DMS114 treated with DMSO at 0.1 percent for 48 hours (cell line): Measurements from ENCODE around the gene FANCD2OS.
"Not testable (repeated sequence)": the region's sequence is repeated elsewhere in the genome, so short reads cannot be mapped to it uniquely, and the experiment has no call there.

ENCODE experiments used
- DNase-seq: peaks from one replicate; lab custom pipeline; 2025; ENCODE audit not compliant: unreplicated experiment; lab: John Stamatoyannopoulos, UW

Gene FANCD2OS

GRCh38 chr3:10093678-10094077 is 14.4 kb downstream of the FANCD2OS start:
- no peak for DNase-seq

DNA sequence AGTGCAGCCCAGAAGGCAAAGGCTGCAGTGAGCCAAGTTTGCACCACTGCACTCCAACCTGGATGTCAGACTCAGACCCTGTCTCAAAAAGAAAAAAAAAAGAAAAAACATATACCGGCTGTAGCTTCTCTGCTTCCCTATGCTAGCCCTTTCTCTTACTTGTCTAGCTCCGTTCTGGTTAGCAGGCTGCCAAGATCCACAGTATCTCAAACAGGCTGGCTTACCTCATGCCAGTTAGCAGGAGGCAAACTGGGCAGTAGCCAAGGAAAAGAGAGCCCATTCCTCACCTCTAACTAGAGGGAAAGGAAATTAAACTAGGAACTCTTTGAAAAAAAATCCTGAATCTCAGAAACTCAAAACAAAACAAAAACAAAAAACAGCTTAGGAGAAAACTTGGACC is 16.7 kb downstream of the FANCD2OS start:
- DNase-seq, result not testable (repeated sequence)

DNA sequence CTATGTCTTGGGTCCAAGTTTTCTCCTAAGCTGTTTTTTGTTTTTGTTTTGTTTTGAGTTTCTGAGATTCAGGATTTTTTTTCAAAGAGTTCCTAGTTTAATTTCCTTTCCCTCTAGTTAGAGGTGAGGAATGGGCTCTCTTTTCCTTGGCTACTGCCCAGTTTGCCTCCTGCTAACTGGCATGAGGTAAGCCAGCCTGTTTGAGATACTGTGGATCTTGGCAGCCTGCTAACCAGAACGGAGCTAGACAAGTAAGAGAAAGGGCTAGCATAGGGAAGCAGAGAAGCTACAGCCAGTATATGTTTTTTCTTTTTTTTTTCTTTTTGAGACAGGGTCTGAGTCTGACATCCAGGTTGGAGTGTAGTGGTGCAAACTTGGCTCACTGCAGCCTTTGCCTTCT is 17.3 kb downstream of the FANCD2OS start:
- not testable (repeated sequence) for DNase-seq

DNA sequence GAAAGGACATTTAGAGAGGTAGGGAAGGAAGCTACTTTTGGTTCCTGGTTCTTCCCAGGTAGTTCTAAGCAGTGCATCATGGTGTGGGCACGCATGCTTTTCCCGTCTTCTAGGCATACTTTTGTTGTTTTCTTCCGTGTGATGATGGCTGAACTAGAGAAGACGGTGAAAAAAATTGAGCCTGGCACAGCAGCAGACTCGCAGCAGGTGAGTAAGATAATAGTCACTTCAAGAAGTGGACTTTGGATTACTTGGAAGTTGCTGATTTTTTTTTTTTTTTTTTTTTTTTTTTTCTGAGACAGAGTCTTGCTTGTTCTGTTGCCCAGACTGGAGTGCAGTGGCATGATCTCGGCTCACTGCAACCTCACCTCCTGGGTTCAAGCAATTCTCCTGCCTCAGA is 17.9 kb downstream of the FANCD2OS start:
- DNase-seq, result no peak

GRCh38 chr3:10088256-10088655 is 19.8 kb downstream of the FANCD2OS start:
- DNase-seq, result no peak

DNA sequence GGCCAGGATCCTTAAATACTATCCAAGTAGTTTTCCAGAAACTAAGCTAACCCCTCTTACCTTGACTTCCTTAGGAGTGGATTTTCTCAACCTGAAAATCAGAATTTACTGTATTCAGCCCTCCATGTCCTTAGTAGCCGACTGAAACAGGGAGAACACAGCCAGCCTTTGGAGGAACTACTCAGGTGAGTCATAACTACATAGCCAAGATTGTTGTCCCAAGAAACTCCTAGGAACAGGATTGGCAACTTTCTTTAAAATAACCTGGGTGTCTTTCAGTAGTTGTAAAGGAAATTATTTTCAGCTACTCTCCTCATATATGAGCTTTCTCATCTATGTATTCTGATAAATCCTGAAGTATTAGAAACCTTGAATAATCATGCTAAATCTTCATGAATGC is 22.3 kb downstream of the FANCD2OS start:
- no peak for DNase-seq

GRCh38 chr3:10081871-10082270 is 26.2 kb downstream of the FANCD2OS start:
- DNase-seq, result no peak

- no peak for DNase-seq
These were observed 33.4 kb downstream of the FANCD2OS start for GRCh38 chr3:10074666-10075065.

- DNase-seq, result not testable (repeated sequence)
These were observed 38.0 kb downstream of the FANCD2OS start for GRCh38 chr3:10070077-10070476.

DNA sequence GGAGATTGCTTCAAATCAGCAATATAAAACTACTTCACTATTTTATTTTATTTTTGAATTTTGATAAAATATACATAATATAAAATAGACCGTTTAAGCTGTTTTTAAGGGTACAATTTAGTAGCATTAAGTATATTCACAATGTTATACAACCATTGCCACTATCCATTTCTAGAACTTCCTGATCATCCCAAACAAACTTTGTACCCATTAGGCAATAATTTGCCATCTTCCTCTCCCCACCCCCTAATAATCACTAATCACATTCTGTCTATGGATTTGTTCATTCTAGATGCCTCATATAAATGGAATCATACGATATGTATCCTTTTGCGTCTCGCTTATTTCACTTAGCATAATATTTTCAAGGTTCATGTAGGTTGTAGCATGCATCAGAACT is 53.0 kb downstream of the FANCD2OS start:
- DNase-seq, result no peak
